ENCODE data around the gene NFIX. TPM values are rescaled to one million over a fixed set of nuclear protein-coding genes. Genes with fewer than 3 reads are reported as not detected.

Gene NFIX
- total and polyA plus RNA-seq, 9 of the 15 experiments (the other 6 are each of a cell fraction or from before 2014, with no cell fraction given): 0.28 to 26.8 (median 5.4) TPM

DNA sequence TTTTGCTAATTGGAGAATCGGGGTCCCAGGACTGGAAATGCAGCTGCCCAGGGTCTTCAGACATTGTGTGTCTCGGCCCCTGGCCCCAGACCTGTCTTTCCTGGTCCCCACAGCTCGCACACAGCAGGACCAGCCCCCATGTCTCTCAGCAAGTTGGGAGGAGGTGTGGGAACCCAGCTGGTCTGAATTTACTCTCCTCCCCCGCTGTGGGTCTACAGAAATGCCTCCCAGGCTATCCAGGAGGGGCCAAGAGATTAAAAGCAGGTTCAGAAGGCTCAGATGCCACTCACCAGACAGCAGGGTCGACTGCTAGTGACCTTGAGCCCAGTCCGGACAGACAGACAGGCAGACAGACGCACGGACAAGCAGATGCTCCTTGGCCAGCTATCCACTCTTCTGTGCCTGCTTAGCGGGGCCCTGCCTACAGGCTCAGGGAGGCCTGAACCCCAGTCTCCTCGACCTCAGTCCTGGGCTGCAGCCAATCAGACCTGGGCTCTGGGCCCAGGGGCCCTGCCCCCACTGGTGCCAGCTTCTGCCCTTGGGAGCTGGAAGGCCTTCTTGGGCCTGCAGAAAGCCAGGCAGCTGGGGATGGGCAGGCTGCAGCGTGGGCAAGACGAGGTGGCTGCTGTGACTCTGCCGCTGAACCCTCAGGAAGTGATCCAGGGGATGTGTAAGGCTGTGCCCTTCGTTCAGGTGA lies 25.8 kb upstream of the NFIX start, which contains the start of gene DAND5:
Gene DAND5 (plus strand): TSS at position 285 of the 697 bp plus-strand sequence. CDS start 85 bp downstream, at position 370.
- H3K27ac ChIP-seq (ENCODE audit: extremely low read depth, low read depth, low read length): no peak within 1 kb of the TSS
- no peak within 1 kb of the TSS for H3K4me2 ChIP-seq (ENCODE audit: insufficient read depth, low read length)
- peak within 1 kb of the TSS; percentile 12 to 80; a peak in 3 of 4 replicates for H3K9ac ChIP-seq (ENCODE audit: insufficient read depth in 1 of 2, low read depth in 2 of 2, low read length in 2 of 2)
- ChIA-PET CTCF (ENCODE audit: low intra/inter-chr PET ratio) (no interaction called here), POLR2A (interaction anchor here (0.7 to 1.8 kb wide), 5 partner anchors 15 to 186 kb away, joined by 3 to 7 read pairs (median 3); no protein-coding TSS in a partner anchor)
- peak; percentile 15 for FAIRE-seq
- intact Hi-C loops (cut with micrococcal nuclease): loop anchor here (5.0 kb wide), 1 partner anchor 82 kb away; the partner anchor contains the start of gene KLF1
- in situ Hi-C loops (cut with MboI): loop anchor here (5.0 kb wide), 1 partner anchor 278 kb away; no protein-coding TSS in a partner anchor
- 44% methylated on average over 12 of the region's 14 CpGs for WGBS (ENCODE audit: insufficient coverage, low coverage, missing lambda C conversion rate)
- no peaks in the 10 kb centered on the region for H3K36me3 ChIP-seq (ENCODE audit: control insufficient read depth, insufficient read depth, low read length)
- peak in 3 of 4 experiments; percentile 41 to 55 (median 52) for DNase-seq (ENCODE audit: extremely low read depth in 1 of 4, low spot score in 3 of 4)
- peaks cover 5% of the 10 kb centered on the region for H3K9me1 ChIP-seq (ENCODE audit: control insufficient read depth, insufficient read depth, low read length)
- no TSS peak for BruUV-seq (replicated peaks)
- H3K4me1 ChIP-seq (replicated peaks in 1 of 2; ENCODE audit: control insufficient read depth in 2 of 2, insufficient read depth in 2 of 2, low read length in 2 of 2): peaks cover 13 to 35% of the 10 kb centered on the region in 2 experiments; a peak in 4 of 5 replicates
- H4K20me1 ChIP-seq (replicated peaks; ENCODE audit: control insufficient read depth, insufficient read depth, low read length): no peaks in the 10 kb centered on the region
- H3K27me3 ChIP-seq (ENCODE audit: control insufficient read depth in 2 of 2, insufficient read depth in 2 of 2, low read length in 2 of 2): no peaks in the 10 kb centered on the region
- H3K4me3 ChIP-seq: no peak within 1 kb of the TSS
- H3K79me2 ChIP-seq (ENCODE audit: control insufficient read depth, insufficient read depth, low read length): 0 out of 3 replicates have a peak, but pooled peaks cover 2% of the 10 kb centered on the region
- H3K9me3 ChIP-seq (replicated peaks; ENCODE audit: control insufficient read depth, insufficient read depth, low read depth, low read length): no peaks in the 10 kb centered on the region
- no peak for ATAC-seq
- peak within 1 kb of the TSS; percentile 44 for H2AFZ ChIP-seq (ENCODE audit: low read depth, low read length)
- TF ChIP-seq, protein P1, sequence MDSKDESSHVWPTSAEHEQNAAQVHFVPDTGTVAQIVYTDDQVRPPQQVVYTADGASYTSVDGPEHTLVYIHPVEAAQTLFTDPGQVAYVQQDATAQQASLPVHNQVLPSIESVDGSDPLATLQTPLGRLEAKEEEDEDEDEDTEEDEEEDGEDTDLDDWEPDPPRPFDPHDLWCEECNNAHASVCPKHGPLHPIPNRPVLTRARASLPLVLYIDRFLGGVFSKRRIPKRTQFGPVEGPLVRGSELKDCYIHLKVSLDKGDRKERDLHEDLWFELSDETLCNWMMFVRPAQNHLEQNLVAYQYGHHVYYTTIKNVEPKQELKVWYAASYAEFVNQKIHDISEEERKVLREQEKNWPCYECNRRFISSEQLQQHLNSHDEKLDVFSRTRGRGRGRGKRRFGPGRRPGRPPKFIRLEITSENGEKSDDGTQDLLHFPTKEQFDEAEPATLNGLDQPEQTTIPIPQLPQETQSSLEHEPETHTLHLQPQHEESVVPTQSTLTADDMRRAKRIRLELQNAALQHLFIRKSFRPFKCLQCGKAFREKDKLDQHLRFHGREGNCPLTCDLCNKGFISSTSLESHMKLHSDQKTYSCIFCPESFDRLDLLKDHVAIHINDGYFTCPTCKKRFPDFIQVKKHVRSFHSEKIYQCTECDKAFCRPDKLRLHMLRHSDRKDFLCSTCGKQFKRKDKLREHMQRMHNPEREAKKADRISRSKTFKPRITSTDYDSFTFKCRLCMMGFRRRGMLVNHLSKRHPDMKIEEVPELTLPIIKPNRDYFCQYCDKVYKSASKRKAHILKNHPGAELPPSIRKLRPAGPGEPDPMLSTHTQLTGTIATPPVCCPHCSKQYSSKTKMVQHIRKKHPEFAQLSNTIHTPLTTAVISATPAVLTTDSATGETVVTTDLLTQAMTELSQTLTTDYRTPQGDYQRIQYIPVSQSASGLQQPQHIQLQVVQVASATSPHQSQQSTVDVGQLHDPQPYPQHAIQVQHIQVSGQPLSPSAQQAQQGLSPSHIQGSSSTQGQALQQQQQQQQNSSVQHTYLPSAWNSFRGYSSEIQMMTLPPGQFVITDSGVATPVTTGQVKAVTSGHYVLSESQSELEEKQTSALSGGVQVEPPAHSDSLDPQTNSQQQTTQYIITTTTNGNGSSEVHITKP (IDR thresholded peaks at IDR 0.05; ENCODE audit: partially characterized antibody): peak; percentile 62
- TF ChIP-seq ZNF324 (CRISPR knock-in tag; IDR thresholded peaks at IDR 0.05): no peak
- TF ChIP-seq ZNF778 (CRISPR knock-in tag; IDR thresholded peaks at IDR 0.05): no peak
- TF ChIP-seq, protein P2, sequence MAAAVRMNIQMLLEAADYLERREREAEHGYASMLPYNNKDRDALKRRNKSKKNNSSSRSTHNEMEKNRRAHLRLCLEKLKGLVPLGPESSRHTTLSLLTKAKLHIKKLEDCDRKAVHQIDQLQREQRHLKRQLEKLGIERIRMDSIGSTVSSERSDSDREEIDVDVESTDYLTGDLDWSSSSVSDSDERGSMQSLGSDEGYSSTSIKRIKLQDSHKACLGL (CRISPR knock-in tag; IDR thresholded peaks at IDR 0.05; ENCODE audit: borderline replicate concordance, poor library complexity, severe bottlenecking): no peak
- TF ChIP-seq CBFA2T3 (IDR thresholded peaks at IDR 0.05): peak; percentile 61
- peak; percentile 27; the same call in 1 of the 2 replicates for TF ChIP-seq RBFOX2 (IDR thresholded peaks at IDR 0.05; ENCODE audit: low read depth, low read length)
- TF ChIP-seq CBFA2T2 (conservative IDR thresholded peaks at IDR 0.05): peak; percentile 24; the same call in 1 of the 2 replicates
- TF ChIP-seq, protein P3, sequence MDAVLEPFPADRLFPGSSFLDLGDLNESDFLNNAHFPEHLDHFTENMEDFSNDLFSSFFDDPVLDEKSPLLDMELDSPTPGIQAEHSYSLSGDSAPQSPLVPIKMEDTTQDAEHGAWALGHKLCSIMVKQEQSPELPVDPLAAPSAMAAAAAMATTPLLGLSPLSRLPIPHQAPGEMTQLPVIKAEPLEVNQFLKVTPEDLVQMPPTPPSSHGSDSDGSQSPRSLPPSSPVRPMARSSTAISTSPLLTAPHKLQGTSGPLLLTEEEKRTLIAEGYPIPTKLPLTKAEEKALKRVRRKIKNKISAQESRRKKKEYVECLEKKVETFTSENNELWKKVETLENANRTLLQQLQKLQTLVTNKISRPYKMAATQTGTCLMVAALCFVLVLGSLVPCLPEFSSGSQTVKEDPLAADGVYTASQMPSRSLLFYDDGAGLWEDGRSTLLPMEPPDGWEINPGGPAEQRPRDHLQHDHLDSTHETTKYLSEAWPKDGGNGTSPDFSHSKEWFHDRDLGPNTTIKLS (IDR thresholded peaks at IDR 0.05; ENCODE audit: borderline replicate concordance, low read depth): peak; percentile 51; the same call in 1 of the 2 replicates
- TF ChIP-seq, protein P4, sequence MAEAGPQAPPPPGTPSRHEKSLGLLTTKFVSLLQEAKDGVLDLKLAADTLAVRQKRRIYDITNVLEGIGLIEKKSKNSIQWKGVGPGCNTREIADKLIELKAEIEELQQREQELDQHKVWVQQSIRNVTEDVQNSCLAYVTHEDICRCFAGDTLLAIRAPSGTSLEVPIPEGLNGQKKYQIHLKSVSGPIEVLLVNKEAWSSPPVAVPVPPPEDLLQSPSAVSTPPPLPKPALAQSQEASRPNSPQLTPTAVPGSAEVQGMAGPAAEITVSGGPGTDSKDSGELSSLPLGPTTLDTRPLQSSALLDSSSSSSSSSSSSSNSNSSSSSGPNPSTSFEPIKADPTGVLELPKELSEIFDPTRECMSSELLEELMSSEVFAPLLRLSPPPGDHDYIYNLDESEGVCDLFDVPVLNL (CRISPR knock-in tag; IDR thresholded peaks at IDR 0.05; ENCODE audit: low read depth): no peak
- TF ChIP-seq EGR1 (conservative IDR thresholded peaks at IDR 0.05): peak; percentile 37; the same call in 1 of the 2 replicates
- no peak for TF ChIP-seq ZNF274 (IDR thresholded peaks at IDR 0.05; ENCODE audit: borderline replicate concordance, low read depth, low read length)
- TF ChIP-seq ZBTB7A (IDR thresholded peaks at IDR 0.05; ENCODE audit: borderline replicate concordance, control insufficient read depth, low read depth, low read length): 0 out of 2 replicates have a peak, but pooled peaks have one; percentile 39
- peak; percentile 53 for TF ChIP-seq MEIS2 (IDR thresholded peaks at IDR 0.05; ENCODE audit: partially characterized antibody)
